Activated CD4-positive, alpha-beta memory T cell treated with anti-CD3 and anti-CD28 coated beads for 36 hours (primary cell): Measurements from ENCODE around the gene BEST1. TPM values are rescaled to one million over a fixed set of nuclear protein-coding genes. Genes with fewer than 3 reads are reported as not detected.
"Not testable (repeated sequence)": the region's sequence is repeated elsewhere in the genome, so short reads cannot be mapped to it uniquely, and the experiment has no call there.

Experiments used
- CTCF ChIA-PET: fragments of 350-600 bp; sonication (Branson Sonifier 250); formaldehyde crosslinking; loops from one replicate; lab custom pipeline; 2021; ENCODE audit warnings: antibody characterized with exemption, inconsistent platforms; lab: Charles Lee
- POLR2A ChIA-PET: fragments of 350-600 bp; sonication (Branson Sonifier 250); formaldehyde crosslinking; loops from one replicate; lab custom pipeline; 2021; ENCODE audit warnings: antibody characterized with exemption; lab: Charles Lee
- DNase-seq: peaks from one replicate; pipeline ENCODE4 v3.0.0-alpha.2; 2020
- H3K27ac Mint-ChIP-seq: one replicate; pipeline ENCODE4 v1.8.0; 2021; ENCODE audit warnings: mixed read lengths
- H3K27me3 Mint-ChIP-seq: one replicate; pipeline ENCODE4 v1.8.0; 2021; ENCODE audit warnings: mixed read lengths
- H3K36me3 Mint-ChIP-seq: one replicate; pipeline ENCODE4 v1.8.0; 2021; ENCODE audit warnings: mixed read lengths
- H3K4me1 Mint-ChIP-seq: one replicate; pipeline ENCODE4 v1.8.0; 2021; ENCODE audit warnings: low read depth, mixed read lengths
- H3K4me3 Mint-ChIP-seq: one replicate; pipeline ENCODE4 v1.8.0; 2021; ENCODE audit warnings: mild to moderate bottlenecking, mixed read lengths
- H3K9me3 Mint-ChIP-seq: one replicate; pipeline ENCODE4 v1.8.0; 2021; ENCODE audit warnings: mixed read lengths
- intact Hi-C: fragments of 100-400 bp; cut with micrococcal nuclease; formaldehyde crosslinking; loops from one replicate; pipeline ENCODE4 v1.15.1; 2023
- total RNA-seq, 2 experiments: library from RNA; stranded (reverse); gene quantifications; one replicate each; pipeline ENCODE4 v1.2.3, GENCODE V29; 2021

Gene BEST1
- total RNA-seq, 2 experiments from 2014 or later, result 0.41 to 0.48 TPM

GRCh38 chr11:61952882-61953281, 2.7 kb downstream of the BEST1 start:
- ChIA-PET CTCF (interaction anchor here (0.7 to 1.1 kb wide), 4 partner anchors 82 to 616 kb away, joined by 3 to 6 read pairs (median 3); no protein-coding TSS in a partner anchor), POLR2A (no interaction called here)
- Mint-ChIP-seq H3K9me3 (no peaks in the 10 kb centered on the region), H3K27ac (no peak overlapping the region), H3K4me1 (peaks cover 7% of the 10 kb centered on the region), H3K36me3 (no peaks in the 10 kb centered on the region), H3K4me3 (no peak overlapping the region), H3K27me3 (peaks cover 10% of the 10 kb centered on the region)
- no peak for DNase-seq
- intact Hi-C loops, result no loop called here

GRCh38 chr11:61953632-61954031, 3.5 kb downstream of the BEST1 start:
- POLR2A ChIA-PET, H3K27ac Mint-ChIP-seq, H3K9me3 Mint-ChIP-seq, H3K36me3 Mint-ChIP-seq, H3K4me1 Mint-ChIP-seq, intact Hi-C loops, H3K4me3 Mint-ChIP-seq, DNase-seq: not testable (repeated sequence)
- peaks cover 10% of the 10 kb centered on the region for H3K27me3 Mint-ChIP-seq
- CTCF ChIA-PET, result interaction anchor here (1.0 kb wide), 1 partner anchor 156 kb away, joined by 3 read pairs; no protein-coding TSS in a partner anchor

DNA sequence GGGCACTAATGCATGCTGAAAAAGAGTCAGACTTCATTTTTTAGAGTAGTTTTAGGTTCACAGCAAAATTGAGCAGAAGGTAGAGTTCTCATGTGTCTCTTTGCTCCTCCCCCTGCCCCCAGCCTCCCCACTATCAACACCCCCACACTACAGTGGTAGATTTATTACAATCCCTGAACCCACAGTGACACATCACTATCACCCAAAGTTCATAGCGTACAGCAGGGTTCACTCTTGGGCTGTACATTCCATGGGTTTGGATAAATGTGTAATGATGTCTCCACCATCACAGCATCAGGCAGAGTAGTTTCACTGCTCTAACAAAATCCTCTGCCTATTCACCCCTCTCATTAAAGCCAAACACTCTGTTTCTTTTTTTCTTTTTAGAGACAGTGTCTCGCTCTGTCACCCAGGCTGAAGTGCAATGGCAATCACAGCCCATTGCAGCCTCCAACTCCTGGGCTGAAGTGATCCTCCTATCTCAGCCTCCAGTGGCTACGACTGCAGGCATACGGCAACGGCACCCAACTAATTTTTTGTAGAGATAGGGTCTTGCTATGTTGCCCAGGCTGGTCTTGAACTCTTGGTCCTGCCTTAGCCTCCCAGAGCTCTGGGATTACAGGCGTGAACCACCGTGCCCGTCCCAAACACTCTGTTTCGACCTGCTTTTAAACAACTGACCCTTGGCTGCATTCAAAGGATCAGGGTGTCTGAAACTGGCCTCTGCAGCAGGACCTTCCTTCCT, 4.1 kb downstream of the BEST1 start:
- no peak for DNase-seq
- no peaks in the 10 kb centered on the region for H3K9me3 Mint-ChIP-seq
- ChIA-PET POLR2A (no interaction called here), CTCF (interaction anchor here (1.1 kb wide), 2 partner anchors 8 to 128 kb away, joined by 5 to 12 read pairs; no protein-coding TSS in a partner anchor)
- H3K27me3 Mint-ChIP-seq, result peaks cover 10% of the 10 kb centered on the region
- intact Hi-C loops, result no loop called here
- peaks cover 13% of the 10 kb centered on the region for H3K4me1 Mint-ChIP-seq
- H3K4me3 Mint-ChIP-seq, result no peak overlapping the region
- no peaks in the 10 kb centered on the region for H3K36me3 Mint-ChIP-seq
- H3K27ac Mint-ChIP-seq, result no peak overlapping the region

DNA sequence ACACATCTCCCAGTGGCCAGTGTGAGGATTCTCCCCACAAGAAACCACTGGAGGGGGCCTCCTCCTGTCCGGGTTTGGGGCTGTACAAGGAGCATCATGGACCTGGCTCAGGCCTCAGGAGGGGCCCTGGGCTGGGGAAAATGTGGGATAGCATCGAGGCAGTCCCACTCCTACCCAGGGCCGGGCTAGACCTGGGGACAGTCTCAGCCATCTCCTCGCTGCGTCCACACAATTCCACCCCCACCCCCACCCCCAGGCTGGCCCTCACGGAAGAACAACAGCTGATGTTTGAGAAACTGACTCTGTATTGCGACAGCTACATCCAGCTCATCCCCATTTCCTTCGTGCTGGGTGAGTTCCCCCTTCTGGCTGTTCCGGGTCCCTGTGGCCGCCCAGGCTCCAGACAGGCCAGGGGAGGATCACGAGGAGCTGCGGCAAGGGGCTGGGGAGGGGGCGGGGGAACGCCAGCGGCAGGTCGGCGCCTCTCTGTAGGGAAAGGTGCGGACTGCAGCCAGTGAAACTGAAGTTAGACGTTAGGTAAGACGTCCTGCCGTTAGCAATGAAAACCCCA, 4.8 kb downstream of the BEST1 start:
- no peak for DNase-seq
- ChIA-PET POLR2A (no interaction called here), CTCF (interaction anchor here (1.1 kb wide), 2 partner anchors 8 to 127 kb away, joined by 5 to 12 read pairs; no protein-coding TSS in a partner anchor)
- H3K4me3 Mint-ChIP-seq, result no peak overlapping the region
- H3K9me3 Mint-ChIP-seq, result no peaks in the 10 kb centered on the region
- no peak overlapping the region for H3K27ac Mint-ChIP-seq
- peaks cover 13% of the 10 kb centered on the region for H3K4me1 Mint-ChIP-seq
- intact Hi-C loops, result no loop called here
- peaks cover 9% of the 10 kb centered on the region for H3K27me3 Mint-ChIP-seq
- no peaks in the 10 kb centered on the region for H3K36me3 Mint-ChIP-seq

- H3K27ac Mint-ChIP-seq, result no peak overlapping the region
- ChIA-PET POLR2A (no interaction called here), CTCF (interaction anchor here (1.1 kb wide), 2 partner anchors 9 to 126 kb away, joined by 5 to 12 read pairs; no protein-coding TSS in a partner anchor)
- peaks cover 13% of the 10 kb centered on the region for H3K4me1 Mint-ChIP-seq
- H3K36me3 Mint-ChIP-seq, result no peaks in the 10 kb centered on the region
- H3K4me3 Mint-ChIP-seq, result no peak overlapping the region
- DNase-seq, result peak; percentile 48
- intact Hi-C loops, result no loop called here
- no peaks in the 10 kb centered on the region for H3K9me3 Mint-ChIP-seq
- peaks cover 9% of the 10 kb centered on the region for H3K27me3 Mint-ChIP-seq
Observed at GRCh38 chr11:61955422-61956135, 5.4 kb downstream of the BEST1 start.

GRCh38 chr11:61956191-61957020, 6.3 kb downstream of the BEST1 start:
- Mint-ChIP-seq H3K9me3 (no peaks in the 10 kb centered on the region), H3K4me1 (peaks cover 13% of the 10 kb centered on the region), H3K36me3 (no peaks in the 10 kb centered on the region), H3K27ac (no peak overlapping the region), H3K27me3 (peaks cover 9% of the 10 kb centered on the region), H3K4me3 (no peak overlapping the region)
- intact Hi-C loops, result no loop called here
- POLR2A ChIA-PET, result interaction anchor here (0.6 kb wide), 1 partner anchor 10 kb away, joined by 3 read pairs; no protein-coding TSS in a partner anchor
- no peak for DNase-seq
- CTCF ChIA-PET, result no interaction called here

DNA sequence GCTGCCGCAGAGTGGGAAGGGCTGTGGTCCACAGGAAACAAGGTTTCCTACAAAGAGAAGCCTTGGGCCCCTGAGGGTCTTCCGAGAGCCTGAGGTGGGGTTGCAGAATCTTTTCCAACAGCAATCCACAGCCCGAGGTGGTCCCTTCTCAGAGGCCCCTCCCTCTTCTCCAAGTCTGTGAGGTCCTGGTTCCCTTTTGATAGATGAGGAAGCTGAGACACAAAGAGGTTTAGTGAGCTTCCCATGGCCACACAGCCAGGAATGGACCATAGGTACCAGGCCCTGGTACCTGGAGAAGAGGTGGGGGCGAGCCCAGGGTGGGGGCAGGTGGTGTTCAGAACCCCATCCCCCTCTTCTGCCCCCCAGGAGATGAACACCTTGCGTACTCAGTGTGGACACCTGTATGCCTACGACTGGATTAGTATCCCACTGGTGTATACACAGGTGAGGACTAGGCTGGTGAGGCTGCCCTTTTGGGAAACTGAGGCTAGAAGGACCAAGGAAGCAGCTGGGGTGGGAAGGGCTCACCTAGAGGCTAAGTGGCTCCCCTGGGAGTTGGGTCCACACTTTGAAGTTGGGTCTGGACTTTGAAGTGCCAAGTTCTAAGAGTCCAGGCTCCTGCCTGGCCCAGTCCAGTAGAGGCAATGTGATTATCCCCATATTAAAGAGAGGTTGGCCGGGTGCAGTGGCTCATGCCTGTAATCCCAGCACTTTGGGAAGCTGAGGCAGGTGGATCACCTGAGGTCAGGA, 7.0 kb downstream of the BEST1 start:
- intact Hi-C loops, result no loop called here
- Mint-ChIP-seq H3K27me3 (peaks cover 9% of the 10 kb centered on the region), H3K9me3 (no peaks in the 10 kb centered on the region), H3K27ac (no peak overlapping the region), H3K4me1 (peaks cover 13% of the 10 kb centered on the region), H3K4me3 (no peak overlapping the region), H3K36me3 (no peaks in the 10 kb centered on the region)
- DNase-seq, result peak; percentile 4
- ChIA-PET CTCF (interaction anchor here (1.2 kb wide), 1 partner anchor 125 kb away, joined by 7 read pairs; no protein-coding TSS in a partner anchor), POLR2A (interaction anchor here (0.6 kb wide), 1 partner anchor 10 kb away, joined by 3 read pairs; no protein-coding TSS in a partner anchor)

- Mint-ChIP-seq H3K27ac (peak overlapping the region; percentile 36), H3K9me3 (no peaks in the 10 kb centered on the region), H3K4me1 (peaks cover 24% of the 10 kb centered on the region), H3K27me3 (peaks cover 9% of the 10 kb centered on the region), H3K36me3 (peaks cover 10% of the 10 kb centered on the region), H3K4me3 (no peak overlapping the region)
- POLR2A ChIA-PET, result no interaction called here
- CTCF ChIA-PET, result interaction anchor here (1.2 to 3.1 kb wide), 2 partner anchors 11 to 123 kb away, joined by 7 to 11 read pairs; no protein-coding TSS in a partner anchor
- peak; percentile 3 for DNase-seq
- intact Hi-C loops, result no loop called here
Observed at GRCh38 chr11:61958590-61958989, 8.4 kb downstream of the BEST1 start.

- peak; percentile 7 for DNase-seq
- Mint-ChIP-seq H3K4me3 (no peak overlapping the region), H3K4me1 (peaks cover 29% of the 10 kb centered on the region), H3K9me3 (no peaks in the 10 kb centered on the region), H3K27ac (no peak overlapping the region), H3K36me3 (peaks cover 16% of the 10 kb centered on the region), H3K27me3 (peaks cover 9% of the 10 kb centered on the region)
- CTCF ChIA-PET, result interaction anchor here (3.1 kb wide), 1 partner anchor 11 kb away, joined by 11 read pairs; no protein-coding TSS in a partner anchor
- intact Hi-C loops, result no loop called here
- POLR2A ChIA-PET, result interaction anchor here (1.3 kb wide), 1 partner anchor 8 kb away, joined by 4 read pairs; no protein-coding TSS in a partner anchor
Observed at GRCh38 chr11:61959114-61959513, 9.0 kb downstream of the BEST1 start.

- ChIA-PET POLR2A (interaction anchor here (1.3 kb wide), 1 partner anchor 9 kb away, joined by 4 read pairs; no protein-coding TSS in a partner anchor), CTCF (interaction anchor here (0.8 to 3.1 kb wide), 4 partner anchors 12 to 148 kb away, joined by 3 to 11 read pairs (median 6); no protein-coding TSS in a partner anchor)
- DNase-seq, result peak; percentile 6
Observed at GRCh38 chr11:61959678-61960077, 9.5 kb downstream of the BEST1 start.

More at GRCh38 chr11:61959678-61960077, 9.5 kb downstream of the BEST1 start:
- no peaks in the 10 kb centered on the region for H3K9me3 Mint-ChIP-seq
- intact Hi-C loops, result no loop called here
- H3K36me3 Mint-ChIP-seq, result peaks cover 21% of the 10 kb centered on the region
- peaks cover 34% of the 10 kb centered on the region for H3K4me1 Mint-ChIP-seq
- H3K4me3 Mint-ChIP-seq, result no peak overlapping the region
- no peak overlapping the region for H3K27ac Mint-ChIP-seq
- H3K27me3 Mint-ChIP-seq, result peaks cover 8% of the 10 kb centered on the region
